IMR-90 (cell line): ENCODE results near the gene MYCBPAP.

ENCODE experiments used
- CEBPB ChIP-seq: IDR thresholded peaks from 2 replicates; pipeline ENCODE4 v1.6.1; 2012; ENCODE audit warnings: low read depth, low read length, improper control_type of control experiment
- MAFK ChIP-seq: IDR thresholded peaks from 2 replicates; pipeline ENCODE4 v1.6.1; 2012; ENCODE audit warnings: low read depth, low read length, improper control_type of control experiment
- POLR2A ChIP-seq: IDR thresholded peaks from 2 replicates; pipeline ENCODE4 v1.6.1; 2012; ENCODE audit warnings: mild to moderate bottlenecking, low read depth, low read length
- RFX5 ChIP-seq: IDR thresholded peaks from 2 replicates; pipeline ENCODE4 v1.8.0; 2012; ENCODE audit warnings: low read depth, mild to moderate bottlenecking, low read length, moderate library complexity
- TF ChIP-seq, protein P1 (sequence below): conservative IDR thresholded peaks from 2 replicates; pipeline ENCODE4 v1.5.1; 2012; ENCODE audit warnings: mild to moderate bottlenecking, low read depth, low read length, improper control_type of control experiment

DNA sequence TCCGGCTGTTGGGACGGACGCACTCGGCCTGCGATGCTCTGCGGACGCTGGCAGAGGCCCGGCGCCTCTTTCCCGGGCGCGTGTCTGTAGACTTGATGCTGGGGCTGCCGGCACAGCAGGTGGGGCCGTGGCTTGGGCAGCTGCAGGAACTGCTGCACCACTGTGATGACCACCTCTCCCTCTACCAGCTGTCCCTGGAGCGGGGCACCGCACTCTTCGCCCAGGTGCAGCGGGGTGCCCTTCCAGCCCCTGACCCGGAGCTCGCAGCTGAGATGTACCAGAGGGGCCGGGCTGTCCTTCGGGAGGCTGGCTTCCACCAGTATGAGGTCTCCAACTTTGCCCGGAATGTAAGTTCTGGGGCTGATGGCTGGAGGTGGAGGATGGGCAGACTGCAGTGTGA, 26.1 kb upstream of the MYCBPAP start:
- TF ChIP-seq, protein P1, sequence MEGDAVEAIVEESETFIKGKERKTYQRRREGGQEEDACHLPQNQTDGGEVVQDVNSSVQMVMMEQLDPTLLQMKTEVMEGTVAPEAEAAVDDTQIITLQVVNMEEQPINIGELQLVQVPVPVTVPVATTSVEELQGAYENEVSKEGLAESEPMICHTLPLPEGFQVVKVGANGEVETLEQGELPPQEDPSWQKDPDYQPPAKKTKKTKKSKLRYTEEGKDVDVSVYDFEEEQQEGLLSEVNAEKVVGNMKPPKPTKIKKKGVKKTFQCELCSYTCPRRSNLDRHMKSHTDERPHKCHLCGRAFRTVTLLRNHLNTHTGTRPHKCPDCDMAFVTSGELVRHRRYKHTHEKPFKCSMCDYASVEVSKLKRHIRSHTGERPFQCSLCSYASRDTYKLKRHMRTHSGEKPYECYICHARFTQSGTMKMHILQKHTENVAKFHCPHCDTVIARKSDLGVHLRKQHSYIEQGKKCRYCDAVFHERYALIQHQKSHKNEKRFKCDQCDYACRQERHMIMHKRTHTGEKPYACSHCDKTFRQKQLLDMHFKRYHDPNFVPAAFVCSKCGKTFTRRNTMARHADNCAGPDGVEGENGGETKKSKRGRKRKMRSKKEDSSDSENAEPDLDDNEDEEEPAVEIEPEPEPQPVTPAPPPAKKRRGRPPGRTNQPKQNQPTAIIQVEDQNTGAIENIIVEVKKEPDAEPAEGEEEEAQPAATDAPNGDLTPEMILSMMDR = no peak
- TF ChIP-seq RFX5 (no peak), POLR2A (no peak), MAFK (no peak), CEBPB (no peak)
